Gastroesophageal sphincter (tissue), 3 donors: ENCODE results near the gene DACH1.

ENCODE experiments used
- EP300 ChIP-seq: sonication (generic); formaldehyde crosslinking; IDR thresholded peaks from one replicate; pipeline ENCODE4 v1.6.1; 2017; ENCODE audit warnings: antibody characterized with exemption, mild to moderate bottlenecking
- POLR2AphosphoS5 ChIP-seq: sonication (generic); formaldehyde crosslinking; IDR thresholded peaks from one replicate; pipeline ENCODE4 v1.6.1; 2017; ENCODE audit warnings: antibody characterized with exemption
- TF ChIP-seq, protein P1 (sequence below), 4 experiments: fragments of 200-600 bp in 2 of 4; fragments of 450-650 bp in 2 of 4; sonication (generic) in 1 of 4; IDR thresholded peaks; one replicate each; pipeline ENCODE4 v1.5.1; 2017 to 2019; ENCODE audit warnings: antibody characterized with exemption in 4 of 4, mild to moderate bottlenecking in 2 of 4, moderate library complexity in 2 of 4

- TF ChIP-seq, protein P1, sequence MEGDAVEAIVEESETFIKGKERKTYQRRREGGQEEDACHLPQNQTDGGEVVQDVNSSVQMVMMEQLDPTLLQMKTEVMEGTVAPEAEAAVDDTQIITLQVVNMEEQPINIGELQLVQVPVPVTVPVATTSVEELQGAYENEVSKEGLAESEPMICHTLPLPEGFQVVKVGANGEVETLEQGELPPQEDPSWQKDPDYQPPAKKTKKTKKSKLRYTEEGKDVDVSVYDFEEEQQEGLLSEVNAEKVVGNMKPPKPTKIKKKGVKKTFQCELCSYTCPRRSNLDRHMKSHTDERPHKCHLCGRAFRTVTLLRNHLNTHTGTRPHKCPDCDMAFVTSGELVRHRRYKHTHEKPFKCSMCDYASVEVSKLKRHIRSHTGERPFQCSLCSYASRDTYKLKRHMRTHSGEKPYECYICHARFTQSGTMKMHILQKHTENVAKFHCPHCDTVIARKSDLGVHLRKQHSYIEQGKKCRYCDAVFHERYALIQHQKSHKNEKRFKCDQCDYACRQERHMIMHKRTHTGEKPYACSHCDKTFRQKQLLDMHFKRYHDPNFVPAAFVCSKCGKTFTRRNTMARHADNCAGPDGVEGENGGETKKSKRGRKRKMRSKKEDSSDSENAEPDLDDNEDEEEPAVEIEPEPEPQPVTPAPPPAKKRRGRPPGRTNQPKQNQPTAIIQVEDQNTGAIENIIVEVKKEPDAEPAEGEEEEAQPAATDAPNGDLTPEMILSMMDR (IDR thresholded peaks at IDR 0.05) = no peak
- TF ChIP-seq POLR2AphosphoS5 = no peak
- no peak for TF ChIP-seq EP300
These were observed 247.9 kb downstream of the DACH1 start for GRCh38 chr13:71619096-71619495.
